ENCODE results near the gene RGS4.

RGS4 gene

DNA sequence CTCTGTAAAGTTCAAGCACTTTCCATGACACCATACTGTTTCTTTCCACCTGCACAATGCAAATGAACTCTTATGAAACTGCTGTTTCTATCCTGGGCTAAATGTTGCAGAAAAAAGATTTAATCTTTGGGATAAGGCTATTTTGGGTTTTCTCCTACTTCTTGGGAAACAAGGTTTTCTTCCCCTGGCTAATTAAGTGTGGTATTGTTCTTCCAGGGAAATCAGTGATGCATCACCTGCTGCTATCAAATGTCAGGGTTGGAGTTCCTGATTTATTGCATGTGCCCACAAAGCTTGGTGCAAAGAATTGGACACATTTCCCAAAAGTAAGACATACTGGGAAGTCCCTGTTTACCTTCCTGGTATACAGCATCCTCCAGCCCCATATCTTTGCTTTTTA is 6.0 kb upstream of the RGS4 start:
- Histone ChIP-seq H3K27ac (ENCODE audit: low read length) (no peak overlapping the region), H3K79me2 (ENCODE audit: insufficient read depth, low read length) (no peaks in the 10 kb centered on the region), H3K9ac (ENCODE audit: low read depth, low read length) (no peak overlapping the region), H3K4me1 (ENCODE audit: insufficient read depth, low read length) (no peaks in the 10 kb centered on the region), H4K20me1 (ENCODE audit: insufficient read depth, low read length) (no peaks in the 10 kb centered on the region), H3K36me3 (ENCODE audit: insufficient read depth, low read length) (no peaks in the 10 kb centered on the region), H2AFZ (ENCODE audit: low read depth, low read length) (no peak overlapping the region), H3K4me3 (ENCODE audit: low read depth in 1 of 2, low read length in 2 of 2) (no peak overlapping the region), H3K9me3 (ENCODE audit: insufficient read depth, low read length, severe bottlenecking) (no peaks in the 10 kb centered on the region), H3K4me2 (ENCODE audit: insufficient read depth, low read length) (no peak overlapping the region), H3K27me3 (ENCODE audit: insufficient read depth, low read length, poor library complexity) (peaks cover 5% of the 10 kb centered on the region)
- DNase-seq (no peak), ATAC-seq (ENCODE audit: insufficient read depth, low read depth) (no peak)
- no peak for TF ChIP-seq EZH2 (IDR thresholded peaks at IDR 0.05; ENCODE audit: borderline replicate concordance, low read depth, low read length, severe bottlenecking)
- TF ChIP-seq, protein P1, sequence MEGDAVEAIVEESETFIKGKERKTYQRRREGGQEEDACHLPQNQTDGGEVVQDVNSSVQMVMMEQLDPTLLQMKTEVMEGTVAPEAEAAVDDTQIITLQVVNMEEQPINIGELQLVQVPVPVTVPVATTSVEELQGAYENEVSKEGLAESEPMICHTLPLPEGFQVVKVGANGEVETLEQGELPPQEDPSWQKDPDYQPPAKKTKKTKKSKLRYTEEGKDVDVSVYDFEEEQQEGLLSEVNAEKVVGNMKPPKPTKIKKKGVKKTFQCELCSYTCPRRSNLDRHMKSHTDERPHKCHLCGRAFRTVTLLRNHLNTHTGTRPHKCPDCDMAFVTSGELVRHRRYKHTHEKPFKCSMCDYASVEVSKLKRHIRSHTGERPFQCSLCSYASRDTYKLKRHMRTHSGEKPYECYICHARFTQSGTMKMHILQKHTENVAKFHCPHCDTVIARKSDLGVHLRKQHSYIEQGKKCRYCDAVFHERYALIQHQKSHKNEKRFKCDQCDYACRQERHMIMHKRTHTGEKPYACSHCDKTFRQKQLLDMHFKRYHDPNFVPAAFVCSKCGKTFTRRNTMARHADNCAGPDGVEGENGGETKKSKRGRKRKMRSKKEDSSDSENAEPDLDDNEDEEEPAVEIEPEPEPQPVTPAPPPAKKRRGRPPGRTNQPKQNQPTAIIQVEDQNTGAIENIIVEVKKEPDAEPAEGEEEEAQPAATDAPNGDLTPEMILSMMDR (IDR thresholded peaks at IDR 0.05; ENCODE audit: borderline replicate concordance, extremely low read depth, low read length, poor library complexity, severe bottlenecking), result no peak

DNA sequence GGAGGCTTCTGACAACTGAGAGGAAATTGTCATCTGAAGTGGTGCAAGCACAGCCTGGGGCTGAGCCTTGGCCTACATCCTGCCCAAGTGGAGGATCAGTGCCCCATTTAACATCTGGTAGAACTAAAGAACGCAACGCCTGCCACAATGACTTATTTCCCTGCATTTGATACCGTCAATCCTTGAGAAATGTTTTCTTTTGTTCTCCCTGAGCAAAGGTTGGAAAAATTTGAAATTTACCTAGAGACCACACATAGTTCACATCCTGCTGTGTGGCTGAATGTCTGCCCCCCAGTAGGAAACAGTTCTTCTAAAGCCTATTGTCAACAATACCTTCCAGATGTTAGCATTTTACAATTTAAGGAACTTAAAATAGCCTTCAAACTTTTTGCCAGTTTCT is 5.6 kb upstream of the RGS4 start:
- Histone ChIP-seq H3K4me3 (ENCODE audit: low read depth in 1 of 2, low read length in 2 of 2) (no peak overlapping the region), H3K36me3 (ENCODE audit: insufficient read depth, low read length) (no peaks in the 10 kb centered on the region), H3K27ac (ENCODE audit: low read length) (no peak overlapping the region), H3K9ac (ENCODE audit: low read depth, low read length) (no peak overlapping the region), H3K9me3 (ENCODE audit: insufficient read depth, low read length, severe bottlenecking) (no peaks in the 10 kb centered on the region), H3K27me3 (ENCODE audit: insufficient read depth, low read length, poor library complexity) (peaks cover 5% of the 10 kb centered on the region), H3K79me2 (ENCODE audit: insufficient read depth, low read length) (no peaks in the 10 kb centered on the region), H4K20me1 (ENCODE audit: insufficient read depth, low read length) (no peaks in the 10 kb centered on the region), H3K4me1 (ENCODE audit: insufficient read depth, low read length) (no peaks in the 10 kb centered on the region), H2AFZ (ENCODE audit: low read depth, low read length) (no peak overlapping the region), H3K4me2 (ENCODE audit: insufficient read depth, low read length) (no peak overlapping the region)
- TF ChIP-seq, protein P1 (IDR thresholded peaks at IDR 0.05; ENCODE audit: borderline replicate concordance, extremely low read depth, low read length, poor library complexity, severe bottlenecking), result no peak
- TF ChIP-seq EZH2 (IDR thresholded peaks at IDR 0.05; ENCODE audit: borderline replicate concordance, low read depth, low read length, severe bottlenecking), result no peak
- no peak for DNase-seq
- no peak for ATAC-seq (ENCODE audit: insufficient read depth, low read depth)

DNA sequence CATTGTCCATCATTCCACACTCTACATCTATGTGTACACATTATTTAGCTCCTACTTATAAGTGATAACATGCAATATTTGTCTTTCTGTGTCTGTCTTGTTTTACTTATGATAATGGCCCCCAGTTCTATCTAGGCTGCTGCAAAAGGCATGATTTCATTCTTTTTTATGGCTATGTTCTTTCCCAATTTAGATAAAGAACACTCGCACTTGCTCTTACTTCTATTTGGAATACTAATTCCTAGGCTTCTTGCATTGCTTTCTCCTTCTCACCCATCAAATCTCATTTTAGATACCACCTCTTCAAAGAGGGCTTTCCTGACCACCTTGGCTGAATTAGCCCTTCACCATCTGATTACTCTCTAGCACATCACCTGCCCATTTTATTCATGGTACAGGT is 3.0 kb upstream of the RGS4 start:
- H3K4me3 ChIP-seq (ENCODE audit: low read depth in 1 of 2, low read length in 2 of 2), result no peak overlapping the region
- DNase-seq (no peak), ATAC-seq (ENCODE audit: insufficient read depth, low read depth) (no peak)
- no peaks in the 10 kb centered on the region for H3K4me1 ChIP-seq (ENCODE audit: insufficient read depth, low read length)
- peaks cover 17% of the 10 kb centered on the region for H3K27me3 ChIP-seq (ENCODE audit: insufficient read depth, low read length, poor library complexity)
- no peak overlapping the region for H3K27ac ChIP-seq (ENCODE audit: low read length)
- no peak for TF ChIP-seq EZH2 (IDR thresholded peaks at IDR 0.05; ENCODE audit: borderline replicate concordance, low read depth, low read length, severe bottlenecking)
- TF ChIP-seq, protein P1 (IDR thresholded peaks at IDR 0.05; ENCODE audit: borderline replicate concordance, extremely low read depth, low read length, poor library complexity, severe bottlenecking), result no peak
- no peaks in the 10 kb centered on the region for H3K79me2 ChIP-seq (ENCODE audit: insufficient read depth, low read length)
- H3K9me3 ChIP-seq (ENCODE audit: insufficient read depth, low read length, severe bottlenecking), result no peaks in the 10 kb centered on the region
- no peaks in the 10 kb centered on the region for H4K20me1 ChIP-seq (ENCODE audit: insufficient read depth, low read length)
- no peaks in the 10 kb centered on the region for H3K36me3 ChIP-seq (ENCODE audit: insufficient read depth, low read length)
- no peak overlapping the region for H2AFZ ChIP-seq (ENCODE audit: low read depth, low read length)
- no peak overlapping the region for H3K4me2 ChIP-seq (ENCODE audit: insufficient read depth, low read length)
- H3K9ac ChIP-seq (ENCODE audit: low read depth, low read length), result no peak overlapping the region

DNA sequence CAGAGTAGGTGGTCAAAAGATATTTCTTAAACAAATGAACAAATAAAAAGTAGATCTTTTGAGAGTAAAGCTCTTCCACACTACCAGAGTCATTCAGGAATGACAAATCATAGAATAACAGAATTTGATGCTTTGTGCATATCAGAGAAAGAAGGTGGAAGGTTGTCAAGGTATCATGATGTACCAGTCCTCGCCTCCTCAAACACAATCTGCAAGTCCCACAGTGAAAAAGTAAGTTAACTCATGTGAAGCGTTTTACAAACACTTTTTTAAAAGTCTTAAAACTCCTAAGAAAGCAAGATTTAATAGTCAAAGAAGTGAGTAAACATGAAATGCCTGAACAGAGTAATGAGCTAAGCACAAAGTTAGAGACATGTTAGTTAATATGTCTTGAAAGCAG is 2.5 kb upstream of the RGS4 start:
- no peak overlapping the region for H2AFZ ChIP-seq (ENCODE audit: low read depth, low read length)
- H3K27ac ChIP-seq (ENCODE audit: low read length), result no peak overlapping the region
- no peaks in the 10 kb centered on the region for H3K9me3 ChIP-seq (ENCODE audit: insufficient read depth, low read length, severe bottlenecking)
- no peaks in the 10 kb centered on the region; the same call in 1 of the 2 replicates for H4K20me1 ChIP-seq (ENCODE audit: insufficient read depth, low read length)
- TF ChIP-seq EZH2 (IDR thresholded peaks at IDR 0.05; ENCODE audit: borderline replicate concordance, low read depth, low read length, severe bottlenecking), result no peak
- TF ChIP-seq, protein P1 (IDR thresholded peaks at IDR 0.05; ENCODE audit: borderline replicate concordance, extremely low read depth, low read length, poor library complexity, severe bottlenecking), result no peak
- no peaks in the 10 kb centered on the region for H3K36me3 ChIP-seq (ENCODE audit: insufficient read depth, low read length)
- DNase-seq, result no peak
- ATAC-seq (ENCODE audit: insufficient read depth, low read depth), result no peak
- H3K9ac ChIP-seq (ENCODE audit: low read depth, low read length), result no peak overlapping the region
- H3K4me1 ChIP-seq (ENCODE audit: insufficient read depth, low read length), result no peaks in the 10 kb centered on the region
- H3K4me3 ChIP-seq (ENCODE audit: low read depth in 1 of 2, low read length in 2 of 2), result no peak overlapping the region
- H3K79me2 ChIP-seq (ENCODE audit: insufficient read depth, low read length), result no peaks in the 10 kb centered on the region
- H3K4me2 ChIP-seq (ENCODE audit: insufficient read depth, low read length), result no peak overlapping the region
- H3K27me3 ChIP-seq (ENCODE audit: insufficient read depth, low read length, poor library complexity), result peaks cover 20% of the 10 kb centered on the region
